Uterus (tissue), 2 donors: ENCODE data around the gene KCNMA1.

Experiments used
- CTCF ChIP-seq, 4 experiments: fragments of 200-600 bp in 2 of 4; fragments of 450-650 bp in 2 of 4; sonication (generic) in 2 of 4; IDR thresholded peaks; one replicate each; pipeline ENCODE4 v1.5.1; 2016 to 2019; ENCODE audit warnings: antibody characterized with exemption in 4 of 4, mild to moderate bottlenecking in 2 of 4, moderate library complexity in 1 of 4
- POLR2A ChIP-seq, 2 donors: fragments of 450-650 bp; IDR thresholded peaks; one replicate each; pipeline ENCODE4 v1.6.1; 2016; ENCODE audit warnings: antibody characterized with exemption in 2 of 2, mild to moderate bottlenecking in 1 of 2, moderate library complexity in 1 of 2

- TF ChIP-seq CTCF (IDR thresholded peaks at IDR 0.05): no peak
- no peak for TF ChIP-seq POLR2A (IDR thresholded peaks at IDR 0.05)
Measured at GRCh38 chr10:76922666-76923065, 714.9 kb downstream of the KCNMA1 start.
